ENCODE results near the gene ARPP21.
"Not testable (repeated sequence)": the region's sequence is repeated elsewhere in the genome, so short reads cannot be mapped to it uniquely, and the experiment has no call there.

The ARPP21 gene

DNA sequence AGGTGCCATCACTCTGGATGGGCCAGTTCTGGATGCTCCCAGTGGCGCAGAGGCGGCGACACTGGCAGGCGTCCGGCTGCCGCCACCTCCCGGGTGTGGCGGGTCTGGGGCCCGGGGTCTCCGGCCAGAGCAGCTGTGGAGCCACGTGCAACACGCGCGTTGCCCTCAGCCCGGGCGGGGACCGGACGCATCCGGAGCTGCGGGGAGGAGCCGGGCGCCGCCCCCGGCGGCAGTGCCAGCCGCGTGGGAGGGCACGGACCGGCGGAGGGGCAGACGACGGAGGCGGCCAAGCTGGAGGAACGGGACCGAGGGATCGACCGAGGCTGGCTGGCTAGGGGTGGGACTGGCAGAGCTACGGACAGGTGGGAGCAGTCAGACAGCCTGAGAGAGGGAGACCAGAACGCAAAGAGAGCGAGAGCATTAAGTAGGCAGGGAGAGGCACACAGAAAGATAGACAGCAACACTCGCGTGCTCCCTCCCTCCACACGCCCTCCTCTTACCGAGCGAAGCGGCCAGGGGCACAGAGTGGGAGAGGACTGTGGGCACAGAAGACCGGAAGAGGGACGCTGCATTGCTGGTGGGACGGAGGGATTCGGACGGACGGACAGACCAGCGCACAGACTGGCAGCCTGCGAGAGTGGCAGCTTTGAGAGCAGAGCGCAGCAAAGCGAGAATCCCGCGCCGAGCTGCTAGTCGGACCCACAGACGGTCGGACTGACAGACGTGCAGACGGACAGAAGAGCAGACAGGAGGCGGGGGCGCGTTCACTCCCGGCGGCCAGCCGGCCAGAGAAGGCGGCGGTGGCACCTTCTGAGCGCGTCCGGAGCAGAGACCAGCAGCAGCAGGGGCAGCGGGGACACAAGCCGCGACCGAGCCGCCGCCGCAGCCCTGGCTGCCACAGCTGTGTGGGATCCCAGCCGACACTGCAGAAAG, at the start of gene ARPP21:
ARPP21 (plus strand) TSS at position 272 of the 933 bp plus-strand sequence. CDS start 42,227 bp downstream, outside the sequence.
- DNase-seq (ENCODE audit: low spot score) = peak; percentile 70

DNA sequence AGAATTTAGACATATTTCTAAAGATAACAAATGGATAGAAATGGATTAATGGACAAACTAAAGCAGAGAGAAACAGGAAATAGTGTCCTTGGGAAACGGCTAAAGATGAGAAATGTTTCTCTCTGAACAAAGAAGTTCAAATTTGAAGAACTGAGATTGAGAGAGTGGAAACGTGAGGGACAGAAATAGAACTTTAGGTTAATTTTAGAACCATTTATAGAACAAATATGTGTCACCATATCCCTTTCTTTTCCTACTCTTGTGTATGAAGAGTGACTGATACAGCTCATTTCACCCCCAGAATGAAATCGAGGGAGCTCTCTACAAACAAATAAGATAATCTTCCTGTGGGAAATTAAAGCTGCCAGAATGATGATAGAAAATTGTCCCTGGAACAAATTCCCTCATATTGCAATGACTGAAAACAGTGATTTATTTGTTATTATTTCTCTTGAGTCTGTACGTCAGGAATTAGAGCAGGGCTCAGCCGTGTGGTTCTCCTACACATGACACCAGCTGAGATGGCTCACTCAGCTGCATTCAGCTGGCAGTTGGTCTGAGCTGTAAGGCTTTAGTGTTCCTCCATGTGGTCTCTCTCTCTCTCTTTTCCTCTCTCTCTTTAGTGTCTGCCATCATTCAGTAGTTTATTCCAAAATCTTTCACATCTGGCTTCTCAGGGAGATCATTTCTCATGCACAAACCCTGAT, 46.6 kb upstream of the ARPP21 start:
- DNase-seq (ENCODE audit: low spot score) = no peak

DNA sequence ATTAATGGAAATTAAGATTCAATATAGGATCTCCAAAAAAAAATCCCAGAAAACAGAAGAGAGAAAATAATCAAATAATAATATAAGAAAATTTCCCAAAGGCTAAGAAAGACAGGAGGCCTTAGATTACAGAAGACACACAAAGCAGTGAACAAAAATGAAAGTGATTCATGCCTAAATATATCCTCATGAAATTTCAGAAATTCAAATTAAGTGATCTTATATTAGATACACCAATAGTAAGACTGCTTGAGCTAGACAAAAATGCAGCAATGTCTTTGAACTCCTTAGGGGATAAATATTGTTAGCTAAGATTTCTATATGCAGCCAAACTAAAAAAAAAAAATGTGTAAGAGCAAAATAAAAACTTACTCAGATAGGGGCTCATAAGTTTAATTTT, 44.6 kb upstream of the ARPP21 start:
- no peak for DNase-seq (ENCODE audit: low spot score)

DNA sequence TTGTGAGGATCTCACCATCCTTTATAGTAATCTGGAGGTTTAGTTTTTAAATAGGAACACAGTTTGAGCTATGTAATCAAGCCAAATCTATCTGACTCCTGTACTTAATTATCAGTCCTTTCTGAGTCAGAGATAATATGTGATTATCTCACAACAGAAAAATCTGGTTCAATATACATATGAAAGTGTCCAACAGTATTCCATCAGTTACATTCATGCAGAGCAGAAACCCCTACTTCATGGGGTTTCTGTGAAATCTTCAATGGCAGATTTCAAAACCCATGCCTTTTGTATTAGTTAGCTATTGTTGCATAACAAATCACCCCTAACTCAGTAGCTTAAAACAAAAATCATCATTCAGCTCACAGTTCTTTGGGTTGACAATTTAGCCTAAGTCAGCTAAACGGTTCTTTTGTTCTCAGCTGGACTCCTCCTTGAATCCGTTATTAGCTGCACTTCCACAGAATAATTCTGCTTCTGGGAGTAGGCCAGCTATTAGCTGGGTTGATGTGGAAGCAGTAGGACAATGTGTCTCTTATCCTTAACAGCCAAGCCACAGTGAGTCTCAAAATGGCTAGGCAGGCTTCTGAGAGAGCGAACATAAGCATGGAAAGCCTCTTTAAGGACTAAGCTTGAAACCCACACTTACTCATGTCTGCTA, 42.9 kb upstream of the ARPP21 start:
- DNase-seq (ENCODE audit: low spot score) = no peak

DNA sequence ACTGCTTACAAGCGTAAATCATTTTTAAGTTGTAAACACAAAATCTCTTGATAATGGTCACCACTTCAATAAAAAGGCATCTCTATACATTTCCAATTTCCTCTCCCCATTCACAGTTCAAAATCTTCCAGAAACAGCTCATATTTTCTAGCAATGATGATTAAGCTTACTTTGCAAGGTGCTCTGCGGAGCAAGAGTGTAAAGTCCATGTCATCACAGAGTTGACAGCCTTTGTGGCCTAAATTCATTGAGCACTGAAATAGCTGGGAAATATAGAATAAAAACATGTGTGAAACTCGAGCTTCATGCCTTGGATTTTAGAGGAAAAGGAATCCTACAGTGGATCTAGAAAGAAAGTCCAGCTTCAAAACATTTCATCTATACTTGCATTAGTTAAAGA, 41.8 kb upstream of the ARPP21 start:
- no peak for DNase-seq (ENCODE audit: low spot score)

DNA sequence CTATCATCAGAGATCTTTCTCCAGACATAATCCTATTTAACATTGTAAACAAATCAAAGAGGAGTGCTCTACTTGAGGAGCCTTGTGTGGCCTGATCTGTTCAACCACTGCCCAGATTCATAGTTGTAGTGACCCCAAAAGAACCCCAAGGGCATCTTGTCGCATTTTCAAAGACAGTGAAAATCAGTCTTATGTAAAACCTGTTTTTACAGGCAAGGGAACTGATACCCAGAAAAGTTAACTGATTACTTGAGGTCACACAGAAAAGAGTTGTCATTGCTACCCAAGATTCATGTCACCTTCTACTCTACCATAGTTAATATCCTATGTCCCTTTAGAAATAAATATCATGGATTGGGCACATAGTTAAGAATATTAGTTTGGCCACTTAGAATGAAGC, 40.5 kb upstream of the ARPP21 start:
- DNase-seq (ENCODE audit: low spot score) = no peak

DNA sequence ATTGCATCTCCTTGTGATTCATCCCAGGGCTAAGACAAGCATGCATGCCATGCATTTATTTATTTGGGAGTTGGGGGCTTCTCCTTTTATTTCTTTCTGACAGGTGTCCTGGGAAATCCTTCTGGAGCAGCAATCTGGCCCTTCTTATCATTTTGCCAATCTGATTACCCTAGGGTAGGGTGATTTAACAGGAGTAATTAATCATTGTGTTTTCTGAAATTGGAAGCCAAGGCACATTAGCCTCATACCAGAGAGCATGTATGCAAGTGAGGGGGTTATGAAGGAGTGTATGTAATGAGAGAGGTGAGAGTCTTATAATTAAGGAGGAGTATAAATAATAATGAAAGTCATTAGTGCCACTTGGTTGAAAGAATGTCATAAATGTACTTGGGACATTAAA, 37.4 kb upstream of the ARPP21 start:
- DNase-seq (ENCODE audit: low spot score) = no peak

DNA sequence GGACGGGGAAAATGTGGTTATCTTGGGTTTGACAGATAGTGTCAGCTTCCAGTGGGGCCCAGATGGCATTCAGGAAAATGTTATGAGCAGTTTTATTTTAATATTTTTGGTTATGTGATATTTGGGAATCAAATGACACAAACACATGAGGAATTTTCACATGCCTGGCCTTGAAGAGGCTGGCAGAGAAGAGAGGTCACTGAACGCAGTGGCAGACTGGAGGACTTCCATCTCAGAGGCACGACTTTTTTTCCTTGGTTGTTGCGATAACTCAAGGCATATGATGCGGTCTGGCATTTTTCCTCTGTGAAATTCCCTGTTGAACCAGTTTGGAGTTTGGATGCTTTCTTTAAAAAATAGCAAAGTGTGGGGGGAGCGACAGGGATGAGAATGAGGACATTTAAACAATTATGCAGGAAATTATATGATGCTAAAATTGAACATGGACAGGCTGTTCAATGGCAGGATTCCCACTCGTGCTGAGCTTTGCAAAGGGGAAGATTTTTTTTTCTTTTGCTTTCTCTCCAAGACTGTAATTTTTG, 36.9 kb upstream of the ARPP21 start:
- no peak for DNase-seq (ENCODE audit: low spot score)

DNA sequence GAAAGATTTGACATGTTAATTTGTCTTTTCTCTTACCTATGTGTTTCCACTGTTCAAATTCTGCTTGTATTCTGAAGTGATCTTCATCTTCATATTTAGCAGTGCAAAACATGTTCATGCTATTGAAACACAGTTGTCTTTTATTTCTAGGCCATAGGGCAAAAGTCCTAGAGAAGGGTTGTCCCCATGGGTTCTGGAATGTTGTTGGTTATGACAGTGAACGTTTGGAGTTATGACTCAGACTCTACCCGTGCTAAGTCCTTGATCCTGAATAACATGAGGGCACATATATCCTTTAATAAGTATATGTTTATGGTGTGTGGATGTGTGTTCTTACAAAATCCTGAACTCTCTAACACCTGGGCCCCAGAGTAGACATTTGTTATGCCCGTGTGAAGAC, 23.0 kb upstream of the ARPP21 start:
- no peak for DNase-seq (ENCODE audit: low spot score)

DNA sequence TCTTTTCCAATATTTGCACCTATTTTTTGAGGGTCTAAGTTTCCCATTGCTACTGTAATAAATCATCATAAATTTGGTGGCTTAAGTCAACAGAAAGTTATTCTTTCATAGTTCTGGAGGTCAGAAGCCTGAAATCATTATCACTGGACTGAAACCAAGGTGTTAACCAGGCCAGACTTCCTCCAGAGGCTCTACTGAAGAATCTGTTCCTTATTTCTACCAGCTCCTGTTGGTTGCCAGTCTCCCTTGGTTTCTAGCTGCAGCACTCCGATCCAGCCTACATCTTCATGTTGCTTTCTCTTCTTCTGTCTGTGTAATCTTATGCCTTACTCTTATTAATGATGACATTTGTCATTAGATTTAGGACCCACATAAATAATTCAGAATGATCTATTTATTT, 22.0 kb upstream of the ARPP21 start:
- DNase-seq (ENCODE audit: low spot score) = no peak

DNA sequence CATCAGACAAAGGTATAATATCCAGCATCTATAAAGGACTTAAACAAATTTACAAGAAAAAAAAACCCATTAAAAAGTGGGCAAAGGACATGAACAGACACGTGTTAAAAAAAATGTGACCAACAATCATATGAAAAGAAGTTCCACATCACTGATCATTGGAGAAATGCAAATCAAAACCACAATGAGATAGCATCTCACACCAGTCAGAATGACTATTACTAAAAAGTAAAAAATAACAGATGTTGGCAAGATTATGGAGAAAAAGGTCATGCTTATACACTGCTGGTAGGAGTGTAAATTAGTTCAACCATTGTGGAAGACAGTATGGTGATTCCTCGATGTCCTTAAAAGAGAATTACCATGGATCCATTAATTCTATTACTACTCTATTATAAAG, 19.1 kb upstream of the ARPP21 start:
- DNase-seq (ENCODE audit: low spot score) = not testable (repeated sequence)

DNA sequence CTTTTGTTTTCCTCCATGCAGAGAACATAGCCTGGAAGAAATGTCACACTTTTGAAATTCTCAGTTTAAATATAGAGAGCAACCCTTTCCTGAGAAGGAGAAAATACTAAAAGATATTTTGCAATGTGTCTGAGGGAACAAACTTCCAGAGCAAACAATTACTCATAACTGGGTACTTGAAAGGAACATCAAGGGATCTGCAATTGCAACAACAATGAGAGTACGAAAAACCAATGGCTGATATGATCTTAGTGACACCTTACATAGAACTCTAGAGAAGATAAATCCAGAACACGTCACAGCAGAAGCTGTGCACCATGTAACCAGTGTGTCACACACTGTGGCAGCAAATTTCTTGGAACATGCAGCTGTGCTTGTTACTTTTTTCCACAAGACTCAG, 14.6 kb upstream of the ARPP21 start:
- DNase-seq (ENCODE audit: low spot score) = no peak

DNA sequence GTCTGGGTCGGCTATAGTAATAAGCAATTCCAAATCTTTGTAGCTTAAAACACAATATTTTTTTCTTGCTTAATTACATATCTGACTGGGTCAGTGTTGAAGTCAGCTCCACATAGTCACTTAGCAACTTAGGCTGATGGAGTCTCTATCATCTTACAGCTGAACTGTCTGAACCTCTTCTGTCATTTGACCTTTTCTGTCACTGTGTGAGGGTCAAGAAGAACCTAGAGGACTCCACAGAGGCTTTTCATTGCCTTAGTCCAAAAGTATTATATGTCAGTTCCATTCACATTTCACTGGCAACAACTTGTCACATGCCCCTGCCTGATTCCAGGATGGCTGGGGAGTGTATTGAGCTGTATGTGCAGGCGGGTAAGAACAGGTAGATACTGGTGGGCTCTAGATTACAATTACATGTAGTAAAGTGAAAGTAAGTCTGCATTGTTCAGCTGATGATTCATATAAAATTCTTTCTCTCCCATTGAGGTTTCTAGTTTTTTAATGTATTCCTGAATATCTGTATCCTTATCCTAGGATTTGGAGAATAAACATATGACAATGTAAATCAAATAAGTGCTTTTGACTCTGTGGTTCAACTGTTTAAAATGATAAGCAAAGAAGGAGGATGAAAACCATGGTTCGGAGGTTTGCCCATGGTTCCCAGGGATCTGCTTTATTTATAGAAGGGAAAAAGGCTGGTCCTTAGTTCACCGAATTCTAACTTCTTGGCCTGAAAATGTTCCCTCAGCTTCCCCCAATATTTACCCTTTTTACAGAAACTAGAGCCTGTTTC, 5.8 kb upstream of the ARPP21 start:
- DNase-seq (ENCODE audit: low spot score) = no peak

DNA sequence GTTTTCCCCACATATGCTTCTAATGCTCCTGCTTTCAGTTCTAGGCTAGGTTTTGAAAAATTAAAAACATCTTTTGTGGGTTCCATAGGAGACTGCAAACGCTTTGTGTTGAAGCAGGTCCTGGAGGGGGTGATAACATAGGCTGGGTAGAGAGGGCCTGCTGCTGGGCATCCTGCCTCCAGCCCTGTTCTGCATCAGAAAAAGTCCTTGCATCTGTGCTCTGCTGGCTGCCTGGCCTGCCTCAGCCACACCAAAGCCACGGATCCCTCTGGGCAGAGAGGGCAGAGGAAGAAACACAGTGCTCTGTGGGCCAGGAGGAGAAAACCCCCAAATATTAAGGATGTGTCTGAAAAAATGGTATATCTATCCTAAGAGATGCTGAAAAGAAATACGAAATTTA, 3.9 kb upstream of the ARPP21 start:
- DNase-seq (ENCODE audit: low spot score) = no peak

DNA sequence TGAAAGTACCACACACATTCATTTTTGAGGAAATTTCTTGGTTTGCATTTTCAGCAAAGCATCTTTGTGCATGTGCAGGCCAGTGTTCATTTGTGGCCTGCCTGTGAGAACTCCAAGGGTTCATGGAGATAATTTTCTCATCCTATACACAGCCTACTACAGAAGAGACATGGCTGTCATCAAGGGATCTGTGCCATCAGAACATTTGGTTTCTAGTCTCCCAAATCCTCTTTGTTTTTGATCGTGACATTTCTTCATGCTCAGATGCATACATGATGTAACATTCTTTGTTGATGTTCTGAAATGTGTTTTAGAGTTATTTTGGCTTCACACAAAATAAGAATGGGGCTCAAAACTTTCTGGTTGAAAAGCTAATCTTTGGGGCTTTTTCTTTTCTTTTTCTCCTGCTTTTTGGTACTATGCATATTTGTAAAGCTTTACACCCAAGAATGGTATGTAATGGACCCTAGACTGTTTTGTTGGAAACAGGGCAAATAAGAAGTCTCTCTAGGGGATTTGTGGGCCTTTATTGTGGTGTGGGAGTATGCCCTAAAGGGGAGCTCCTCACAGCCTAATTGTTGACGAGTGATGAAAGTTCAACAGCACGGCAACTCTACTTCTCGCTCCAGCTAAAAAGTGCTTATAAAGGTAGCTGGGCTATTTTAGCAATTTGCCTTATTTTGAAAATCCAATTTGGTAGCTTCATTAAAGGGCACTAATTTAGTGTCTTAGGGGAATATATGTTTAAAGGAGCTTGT, 3.2 kb upstream of the ARPP21 start:
- DNase-seq (ENCODE audit: low spot score) = no peak

DNA sequence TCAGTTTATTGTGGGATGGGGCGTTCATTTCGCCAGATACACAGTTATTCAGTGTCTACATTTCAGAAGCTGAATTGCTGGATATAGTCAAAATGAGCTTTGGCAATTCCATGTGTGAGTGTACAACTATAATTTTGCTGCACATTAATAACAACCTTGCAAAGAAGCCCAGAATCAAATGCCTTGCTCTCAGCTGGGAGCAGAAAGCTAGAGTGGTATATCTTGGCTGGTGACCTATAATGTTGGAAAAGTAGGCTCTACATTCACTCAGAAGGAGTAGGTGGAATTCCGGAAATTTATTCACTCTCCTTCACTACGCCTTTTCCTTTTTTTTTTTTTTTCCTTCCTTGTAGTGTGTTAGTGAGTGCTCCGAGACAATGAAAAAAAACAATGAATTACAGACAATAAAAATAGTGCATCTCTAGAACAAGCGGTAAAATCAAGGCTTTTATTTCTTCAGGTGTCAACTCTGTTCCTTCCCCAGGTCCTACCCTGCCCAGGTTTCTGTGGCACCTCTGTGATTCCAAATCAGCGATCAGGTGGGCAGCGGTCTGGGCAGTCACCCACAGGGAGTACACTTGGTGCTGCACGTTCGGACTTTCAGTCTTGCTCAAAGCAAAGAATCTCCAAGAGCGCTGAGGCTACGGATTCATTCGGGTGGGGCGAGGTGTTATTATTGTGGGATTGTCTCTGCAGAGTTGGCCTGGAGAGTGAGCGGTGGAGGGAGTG, 910 bp upstream of the ARPP21 start:
- no peak for DNase-seq (ENCODE audit: low spot score)

DNA sequence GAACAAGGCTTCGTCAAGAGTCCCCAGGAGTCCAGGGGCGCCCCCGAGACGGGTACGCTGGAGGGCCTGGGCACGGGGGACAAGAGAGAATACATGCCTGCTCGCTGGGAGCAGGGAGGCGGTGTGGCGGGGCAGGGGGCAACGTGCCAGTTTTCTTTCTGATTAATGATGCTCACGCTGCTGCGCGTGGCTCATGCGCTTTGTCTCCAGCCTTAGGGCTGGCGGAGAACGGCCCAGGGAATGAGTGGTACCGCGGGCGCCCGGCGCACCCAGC, 408 bp upstream of the ARPP21 start:
- no peak for DNase-seq (ENCODE audit: low spot score)

DNA sequence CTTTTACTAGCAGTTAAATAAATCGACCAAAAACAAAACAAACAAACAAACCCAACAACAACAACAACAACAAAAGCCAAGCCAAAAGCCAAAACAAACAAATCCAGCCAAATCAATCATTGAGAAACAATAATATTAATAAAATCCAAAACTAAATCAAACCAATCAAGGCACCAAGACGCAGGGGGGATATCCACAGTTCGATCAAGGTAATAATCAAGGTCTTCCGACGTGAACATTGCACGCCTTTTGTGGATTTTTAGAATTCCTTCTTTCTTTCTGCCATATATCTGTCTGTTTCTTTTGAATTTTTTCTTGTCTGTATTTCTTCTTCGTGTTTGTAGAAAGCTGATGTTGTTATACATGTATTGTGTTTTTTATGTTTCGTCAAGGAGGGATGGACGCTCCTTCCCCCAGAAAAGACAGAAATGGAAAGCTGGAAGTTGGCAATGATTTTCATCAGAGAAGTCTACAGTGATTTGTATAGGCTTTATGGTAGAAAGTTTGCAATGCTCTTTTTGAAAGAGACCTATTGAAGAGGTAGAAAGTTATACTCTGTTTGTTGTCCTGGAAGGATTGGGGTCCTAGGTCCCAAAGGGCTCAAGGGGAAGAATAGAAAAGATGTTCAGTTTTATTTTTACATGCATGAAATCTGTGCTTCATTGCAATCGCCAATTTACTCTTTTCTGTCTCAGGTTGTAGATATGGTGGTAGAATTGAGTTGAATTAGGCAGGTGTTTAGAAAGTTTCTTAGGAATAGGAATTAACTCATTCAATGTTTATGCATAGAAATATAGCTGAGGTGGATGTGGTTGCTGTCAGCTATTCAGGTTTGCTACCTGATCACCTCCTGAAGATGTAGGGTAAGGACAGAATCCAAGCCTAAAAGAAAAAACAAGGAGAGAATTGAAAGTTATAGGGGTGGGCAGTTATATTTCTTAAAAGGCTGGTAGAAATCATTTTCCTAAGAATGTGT, 1.2 kb downstream of the ARPP21 start:
- DNase-seq (ENCODE audit: low spot score) = no peak

DNA sequence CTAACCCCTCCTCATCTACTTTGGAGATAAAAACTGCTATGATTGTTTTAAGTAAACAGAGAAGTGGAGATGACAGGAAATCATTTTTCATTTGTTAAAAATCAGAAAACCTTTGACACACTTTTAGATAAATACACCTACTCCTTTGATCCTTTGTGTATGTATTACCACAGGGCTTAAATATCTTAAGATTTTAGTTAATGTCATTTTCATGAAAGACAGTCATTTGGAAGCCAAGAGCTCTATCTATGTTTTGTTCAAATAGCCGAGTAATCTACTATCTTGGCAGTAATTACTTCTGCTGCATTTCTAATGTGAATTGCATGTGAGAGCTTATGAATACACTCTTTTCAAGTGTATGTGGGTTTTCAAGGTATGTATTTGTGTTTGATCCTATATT, 2.0 kb downstream of the ARPP21 start:
- DNase-seq (ENCODE audit: low spot score) = no peak
